ENCODE data around the gene RAD51B. TPM values are rescaled to one million over a fixed set of nuclear protein-coding genes. Genes with fewer than 3 reads are reported as not detected.
A peak's percentile ranks its signal among the peaks of the same experiment; 100 is the strongest.

The RAD51B gene
- total and polyA plus RNA-seq, 9 donors, result 21.6 to 70.1 (median 35.1) TPM

- TF ChIP-seq POLR2A (IDR thresholded peaks at IDR 0.05), result no peak
- TF ChIP-seq CTCF (IDR thresholded peaks at IDR 0.05), result no peak
- no peak for TF ChIP-seq EP300 (IDR thresholded peaks at IDR 0.05)
- no peak for DNase-seq
- H3K9me3 ChIP-seq, result no peaks in the 10 kb centered on the region
- peaks cover 7% of the 10 kb centered on the region for H3K4me1 ChIP-seq (ENCODE audit: insufficient read depth)
- no peaks in the 10 kb centered on the region for H3K27me3 ChIP-seq
- intact Hi-C loops (cut with DNase I), result no loop called here
- H3K36me3 ChIP-seq, result no peaks in the 10 kb centered on the region
- WGBS, 3 donors, result 66 to 79% (median 70%) methylated on average over 3 of the region's 3 CpGs
- no peak overlapping the region for H3K4me3 ChIP-seq
- H3K27ac ChIP-seq, result peak overlapping the region in 1 of 2 donors; percentile 11
Observed at GRCh38 chr14:68135028-68135427, 315.4 kb downstream of the RAD51B start.

GRCh38 chr14:68135566-68135965 is 316.0 kb downstream of the RAD51B start:
- Histone ChIP-seq H3K9me3 (no peaks in the 10 kb centered on the region), H3K36me3 (no peaks in the 10 kb centered on the region), H3K4me3 (no peak overlapping the region), H3K27ac (peak overlapping the region in 1 of 2 donors; percentile 11), H3K27me3 (no peaks in the 10 kb centered on the region), H3K4me1 (ENCODE audit: insufficient read depth) (peaks cover 12% of the 10 kb centered on the region)
- intact Hi-C loops (cut with DNase I), result no loop called here
- WGBS, 3 donors, result 51 to 74% (median 52%) methylated on average over 2 of the region's 2 CpGs
- DNase-seq, result no peak
- no peak for TF ChIP-seq EP300 (IDR thresholded peaks at IDR 0.05)
- TF ChIP-seq CTCF (IDR thresholded peaks at IDR 0.05), result no peak
- TF ChIP-seq POLR2A (IDR thresholded peaks at IDR 0.05), result no peak

- H3K9me3 ChIP-seq, result no peaks in the 10 kb centered on the region
- H3K4me3 ChIP-seq, result no peak overlapping the region
- WGBS, 3 donors, result 55 to 67% (median 56%) methylated on average over 3 of the region's 3 CpGs
- H3K4me1 ChIP-seq (ENCODE audit: insufficient read depth), result peaks cover 15% of the 10 kb centered on the region
- TF ChIP-seq EP300 (IDR thresholded peaks at IDR 0.05) (no peak), CTCF (IDR thresholded peaks at IDR 0.05) (no peak), POLR2A (IDR thresholded peaks at IDR 0.05) (no peak)
- intact Hi-C loops (cut with DNase I), result no loop called here
- peak in 2 of 5 donors; percentile 43 to 65 for DNase-seq
- no peaks in the 10 kb centered on the region for H3K27me3 ChIP-seq
- no peaks in the 10 kb centered on the region for H3K36me3 ChIP-seq
- peak overlapping the region; percentile 13 to 81 for H3K27ac ChIP-seq
Observed at GRCh38 chr14:68137704-68138619, 318.4 kb downstream of the RAD51B start.

GRCh38 chr14:68139431-68140075 is 320.0 kb downstream of the RAD51B start:
- intact Hi-C loops (cut with DNase I), result loop anchor here in 2 of 4 donors (10.0 kb wide), 3 partner anchors 95 to 655 kb away; partner anchors contain the start of gene ZFP36L1 (in 1 of the 2)
- WGBS, 3 donors, result 71 to 78% (median 75%) methylated on average over 4 of the region's 4 CpGs

More at GRCh38 chr14:68139431-68140075, 320.0 kb downstream of the RAD51B start:
- Histone ChIP-seq H3K9me3 (no peaks in the 10 kb centered on the region), H3K27me3 (no peaks in the 10 kb centered on the region), H3K4me1 (ENCODE audit: insufficient read depth) (peaks cover 25% of the 10 kb centered on the region), H3K27ac (peak overlapping the region in 1 of 2 donors; percentile 81), H3K36me3 (no peaks in the 10 kb centered on the region), H3K4me3 (no peak overlapping the region)
- TF ChIP-seq CTCF (IDR thresholded peaks at IDR 0.05), result no peak
- TF ChIP-seq POLR2A (IDR thresholded peaks at IDR 0.05), result no peak
- DNase-seq, result peak in 1 of 5 donors; percentile 29

All from ovary (tissue), 9 donors.